PC-9 (cell line): ENCODE results near the gene ARHGEF33. TPM values are rescaled to one million over a fixed set of nuclear protein-coding genes. Genes with fewer than 3 reads are reported as not detected.

Experiments used
- BruUV-seq: library from RNA; stranded (reverse); fragments of 400-500 nt; replicated peaks from 2 replicates; lab custom pipeline; 2021; lab: Mats Ljungman, UMichigan
- CTCF ChIA-PET: fragments of 300-600 bp; sonication (Branson Sonifier 250); formaldehyde crosslinking; loops from one replicate; lab custom pipeline; 2022; ENCODE audit warnings: antibody characterized with exemption; lab: Charles Lee
- POLR2A ChIA-PET: fragments of 300-600 bp; sonication (Branson Sonifier 250); formaldehyde crosslinking; loops from one replicate; lab custom pipeline; 2022; ENCODE audit warnings: antibody characterized with exemption; ENCODE audit not compliant: unreplicated experiment; lab: Charles Lee
- DNase-seq, 2 experiments: peaks; one replicate each; pipeline versions ENCODE4 v3.0.0 to v3.0.0-alpha.2; 2015 to 2022; ENCODE audit warnings: mixed read lengths in 1 of 2
- H2AFZ ChIP-seq: fragments of 200-600 bp; sonication (generic); 2 replicates; pipeline ENCODE4 v1.8.1; 2017; ENCODE audit warnings: antibody characterized with exemption
- H3F3A ChIP-seq: fragments of 200-600 bp; sonication (generic); 2 replicates; pipeline ENCODE4 v1.8.1; 2017; ENCODE audit warnings: antibody characterized with exemption, mild to moderate bottlenecking, low read depth; ENCODE audit not compliant: insufficient read depth
- H3K27ac ChIP-seq: fragments of 200-600 bp; sonication (generic); 2 replicates; pipeline ENCODE4 v1.6.1; 2016; ENCODE audit warnings: mixed run types
- H3K27me3 ChIP-seq: fragments of 200-600 bp; sonication (generic); 2 replicates; pipeline ENCODE4 v1.6.1; 2016; ENCODE audit warnings: low read depth, mixed run types; ENCODE audit not compliant: insufficient read depth
- H3K36me3 ChIP-seq: fragments of 200-600 bp; sonication (generic); 2 replicates; pipeline ENCODE4 v1.6.1; 2016; ENCODE audit warnings: low read depth, mixed run types
- H3K4me1 ChIP-seq: fragments of 200-600 bp; sonication (generic); replicated peaks from 2 replicates; pipeline ENCODE4 v1.6.1; 2016; ENCODE audit warnings: mixed run types; ENCODE audit not compliant: insufficient read depth
- H3K4me2 ChIP-seq: fragments of 200-600 bp; sonication (generic); 2 replicates; pipeline ENCODE4 v1.6.1; 2017; ENCODE audit warnings: mixed run types
- H3K4me3 ChIP-seq: fragments of 200-600 bp; sonication (generic); 2 replicates; pipeline ENCODE4 v1.6.1; 2016; ENCODE audit warnings: mixed run types
- H3K79me2 ChIP-seq: fragments of 200-600 bp; sonication (generic); 2 replicates; pipeline ENCODE4 v1.6.1; 2017; ENCODE audit warnings: low read depth, mixed run types
- H3K9me2 ChIP-seq: fragments of 200-600 bp; sonication (generic); 2 replicates; pipeline ENCODE4 v1.8.1; 2017; ENCODE audit warnings: mild to moderate bottlenecking; ENCODE audit not compliant: insufficient read depth
- H3K9me3 ChIP-seq: fragments of 200-600 bp; sonication (generic); 2 replicates; pipeline ENCODE4 v1.8.1; 2016; ENCODE audit warnings: low read depth; ENCODE audit not compliant: insufficient read depth
- H4K20me1 ChIP-seq: fragments of 200-600 bp; sonication (generic); 2 replicates; pipeline ENCODE4 v1.8.1; 2017; ENCODE audit not compliant: insufficient read depth
- EZH2 ChIP-seq: fragments of 200-600 bp; sonication (generic); IDR thresholded peaks from 2 replicates; pipeline ENCODE4 v1.8.0; 2017; ENCODE audit warnings: antibody characterized with exemption, low read depth
- intact Hi-C: fragments of 100-400 bp; cut with micrococcal nuclease; formaldehyde crosslinking; loops from one replicate; pipeline ENCODE4 v1.10.0; 2022; ENCODE audit not compliant: unreplicated experiment
- total RNA-seq: library from RNA; stranded (reverse); gene quantifications from 2 replicates; pipeline ENCODE4 v1.2.3, GENCODE V29; 2021
- TF ChIP-seq, protein P1 (sequence below): fragments of 200-600 bp; sonication (generic); conservative IDR thresholded peaks from 2 replicates; pipeline ENCODE4 v1.6.1; 2017; ENCODE audit warnings: mixed run types, antibody characterized with exemption, mild to moderate bottlenecking, moderate library complexity

The ARHGEF33 gene
- total RNA-seq, 1 experiment from 2014 or later = 1.0 TPM

DNA sequence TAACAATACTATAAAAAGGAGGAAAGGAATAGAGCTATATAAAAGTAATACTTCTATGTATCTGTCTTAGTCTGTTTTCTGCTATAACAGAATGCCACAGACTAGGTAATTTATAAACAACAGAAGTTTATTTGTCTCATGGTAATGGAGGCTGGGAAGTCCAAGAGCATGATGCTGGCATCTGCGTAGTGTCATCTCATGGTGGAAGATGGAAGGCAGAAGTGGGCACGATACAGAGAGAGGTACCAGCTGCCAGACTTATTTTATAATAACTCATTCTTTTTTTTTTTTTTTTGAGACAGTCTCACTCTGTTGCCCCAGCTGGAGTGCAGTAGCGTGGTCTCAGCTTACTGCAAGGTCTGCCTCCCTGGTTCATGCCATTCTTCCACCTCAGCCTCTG is 18.2 kb upstream of the ARHGEF33 start:
- CTCF ChIA-PET = interaction anchor here (0.6 kb wide), 1 partner anchor 59 kb away, joined by 4 read pairs; no protein-coding TSS in a partner anchor
- no peaks in the 10 kb centered on the region for H3K9me3 ChIP-seq
- intact Hi-C loops = no loop called here

DNA sequence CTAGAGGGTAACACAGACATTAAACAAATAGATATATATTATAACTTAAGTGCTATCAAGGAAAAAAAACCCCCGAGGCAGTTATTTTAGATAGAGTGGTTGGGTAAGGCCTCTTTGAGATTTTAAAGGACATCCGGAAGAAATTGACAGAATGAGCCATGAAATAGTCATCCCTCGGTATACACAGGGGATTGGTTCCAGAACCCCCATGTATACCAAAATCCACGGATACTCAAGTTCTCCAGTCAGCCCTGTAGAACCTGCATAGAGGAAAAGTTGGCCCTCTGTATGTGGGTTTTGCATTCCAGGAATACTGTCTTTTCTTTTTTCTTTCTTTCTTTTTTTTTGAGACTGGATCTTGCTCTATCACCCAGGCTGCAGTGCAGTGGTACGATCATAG is 15.9 kb upstream of the ARHGEF33 start:
- H3K27me3 ChIP-seq = no peaks in the 10 kb centered on the region
- H3K36me3 ChIP-seq = no peaks in the 10 kb centered on the region
- H3K79me2 ChIP-seq = peaks cover 55% of the 10 kb centered on the region
- POLR2A ChIA-PET = no interaction called here
- no peak overlapping the region for H3K4me3 ChIP-seq
- H3K27ac ChIP-seq = no peak overlapping the region
- no peaks in the 10 kb centered on the region for H3K9me2 ChIP-seq
- BruUV-seq = no TSS peak
- no peak for DNase-seq
- CTCF ChIA-PET = no interaction called here
- intact Hi-C loops = no loop called here
- no peaks in the 10 kb centered on the region for H3F3A ChIP-seq
- H3K4me1 ChIP-seq = peaks cover 11% of the 10 kb centered on the region
- TF ChIP-seq, protein P1, sequence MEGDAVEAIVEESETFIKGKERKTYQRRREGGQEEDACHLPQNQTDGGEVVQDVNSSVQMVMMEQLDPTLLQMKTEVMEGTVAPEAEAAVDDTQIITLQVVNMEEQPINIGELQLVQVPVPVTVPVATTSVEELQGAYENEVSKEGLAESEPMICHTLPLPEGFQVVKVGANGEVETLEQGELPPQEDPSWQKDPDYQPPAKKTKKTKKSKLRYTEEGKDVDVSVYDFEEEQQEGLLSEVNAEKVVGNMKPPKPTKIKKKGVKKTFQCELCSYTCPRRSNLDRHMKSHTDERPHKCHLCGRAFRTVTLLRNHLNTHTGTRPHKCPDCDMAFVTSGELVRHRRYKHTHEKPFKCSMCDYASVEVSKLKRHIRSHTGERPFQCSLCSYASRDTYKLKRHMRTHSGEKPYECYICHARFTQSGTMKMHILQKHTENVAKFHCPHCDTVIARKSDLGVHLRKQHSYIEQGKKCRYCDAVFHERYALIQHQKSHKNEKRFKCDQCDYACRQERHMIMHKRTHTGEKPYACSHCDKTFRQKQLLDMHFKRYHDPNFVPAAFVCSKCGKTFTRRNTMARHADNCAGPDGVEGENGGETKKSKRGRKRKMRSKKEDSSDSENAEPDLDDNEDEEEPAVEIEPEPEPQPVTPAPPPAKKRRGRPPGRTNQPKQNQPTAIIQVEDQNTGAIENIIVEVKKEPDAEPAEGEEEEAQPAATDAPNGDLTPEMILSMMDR = no peak
- no peaks in the 10 kb centered on the region for H3K9me3 ChIP-seq
- no peaks in the 10 kb centered on the region for H4K20me1 ChIP-seq
- no peak overlapping the region for H2AFZ ChIP-seq
- H3K4me2 ChIP-seq = no peak overlapping the region

More for the DNA sequence above, 18.2 kb upstream of the ARHGEF33 start:
- 0 out of 2 replicates have a peak, but pooled peaks cover 4% of the 10 kb centered on the region for H4K20me1 ChIP-seq
- no peak overlapping the region for H3K4me2 ChIP-seq
- H3K36me3 ChIP-seq = peaks cover 3% of the 10 kb centered on the region; the same call in 1 of the 2 replicates
- no peak overlapping the region for H3K4me3 ChIP-seq
- no peaks in the 10 kb centered on the region for H3K27me3 ChIP-seq
- H3K9me2 ChIP-seq = no peaks in the 10 kb centered on the region
- peaks cover 24% of the 10 kb centered on the region for H3K4me1 ChIP-seq
- no peak for DNase-seq
- TF ChIP-seq, protein P1 = no peak
- TF ChIP-seq EZH2 = no peak
- POLR2A ChIA-PET = no interaction called here
- peaks cover 51% of the 10 kb centered on the region for H3K79me2 ChIP-seq
- no peak overlapping the region for H2AFZ ChIP-seq
- no TSS peak for BruUV-seq
- no peak overlapping the region for H3K27ac ChIP-seq
- peaks cover 15% of the 10 kb centered on the region; the same call in 1 of the 2 replicates for H3F3A ChIP-seq

DNA sequence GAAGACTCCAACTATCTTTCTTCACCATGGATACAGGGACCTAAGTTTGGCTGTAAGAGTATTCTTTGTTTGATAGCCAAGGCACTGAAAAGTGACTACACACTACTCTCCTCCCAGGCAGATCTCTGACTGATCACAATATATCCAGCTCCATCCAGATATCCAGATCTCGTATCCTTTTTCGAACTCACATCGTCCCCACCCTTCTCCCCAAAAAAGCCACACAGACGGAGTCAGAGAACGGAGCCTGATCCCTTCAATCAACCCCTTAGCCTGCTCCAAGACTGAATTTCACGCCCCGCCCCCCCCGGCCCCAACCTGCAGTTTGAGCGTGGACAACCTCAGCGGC is 14.5 kb upstream of the ARHGEF33 start:
- ChIA-PET POLR2A (interaction anchor here (0.7 kb wide), 1 partner anchor 124 kb away, joined by 3 read pairs; the partner anchor contains the start of gene SRSF7), CTCF (interaction anchor here (1.3 kb wide), 1 partner anchor 72 kb away, joined by 6 read pairs; no protein-coding TSS in a partner anchor)
- H3K27me3 ChIP-seq = no peaks in the 10 kb centered on the region
- no peaks in the 10 kb centered on the region for H3K9me3 ChIP-seq
- BruUV-seq = TSS peak; percentile 44
- peak overlapping the region; percentile 79 for H3K4me3 ChIP-seq
- intact Hi-C loops = loop anchor here (1.0 kb wide), 1 partner anchor 72 kb away; no protein-coding TSS in a partner anchor
- H2AFZ ChIP-seq = peak overlapping the region; percentile 98
- TF ChIP-seq, protein P1 = no peak
- no peak for TF ChIP-seq EZH2
- no peaks in the 10 kb centered on the region for H4K20me1 ChIP-seq
- H3F3A ChIP-seq = no peaks in the 10 kb centered on the region
- no peaks in the 10 kb centered on the region for H3K9me2 ChIP-seq
- H3K79me2 ChIP-seq = peaks cover 45% of the 10 kb centered on the region
- peak overlapping the region; percentile 26; the same call in 1 of the 2 replicates for H3K27ac ChIP-seq
- peaks cover 11% of the 10 kb centered on the region for H3K4me1 ChIP-seq
- H3K36me3 ChIP-seq = no peaks in the 10 kb centered on the region
- peak overlapping the region; percentile 82 for H3K4me2 ChIP-seq
- DNase-seq = no peak
